AG04450 (cell line): ENCODE data around the gene SDR42E2. TPM values are rescaled to one million over a fixed set of nuclear protein-coding genes. Genes with fewer than 3 reads are reported as not detected.
"Not testable (repeated sequence)": the region's sequence is repeated elsewhere in the genome, so short reads cannot be mapped to it uniquely, and the experiment has no call there.

Experiments
- CTCF ChIA-PET: fragments of 300-600, 350-600 bp; formaldehyde crosslinking; extraction: SDS; loops from one replicate; lab custom pipeline; 2022; ENCODE audit warnings: antibody characterized with exemption, inconsistent platforms; lab: Charles Lee
- POLR2A ChIA-PET: fragments of 350-600 bp; formaldehyde crosslinking; extraction: SDS; loops from one replicate; lab custom pipeline; 2021; ENCODE audit warnings: antibody characterized with exemption, inconsistent platforms; lab: Yijun Ruan, JAX
- DNase-seq: peaks from one replicate; pipeline ENCODE4 v3.0.0-alpha.2; 2011; ENCODE audit warnings: low read depth, low spot score
- H3K27ac ChIP-seq: one replicate; pipeline ENCODE4 v1.5.1; 2012; ENCODE audit warnings: low read depth, low read length, control low read depth
- H3K27me3 ChIP-seq: one replicate; pipeline ENCODE4 v1.6.0; 2012; ENCODE audit warnings: low read length; ENCODE audit not compliant: control insufficient read depth, insufficient read depth
- H3K4me3 ChIP-seq: 2 replicates; pipeline ENCODE4 v1.5.1; 2011; ENCODE audit warnings: mild to moderate bottlenecking, low read depth, low read length, control low read depth
- H3K9me3 ChIP-seq: 2 replicates; pipeline ENCODE4 v1.5.1; 2012; ENCODE audit warnings: low read length; ENCODE audit not compliant: control insufficient read depth, insufficient read depth
- CTCF ChIP-seq: IDR thresholded peaks from 2 replicates; pipeline ENCODE4 v1.5.1; 2011; ENCODE audit warnings: low read depth, low read length, control low read depth, inconsistent platforms
- polyA plus RNA-seq: library from polyadenylated mRNA; depleted of rRNA; stranded (reverse); fragments of >200 nt; gene quantifications from 2 replicates; pipeline ENCODE4 v1.2.3, GENCODE V29; 2011

SDR42E2 gene
- polyA plus RNA-seq, 1 experiment: not detected

- POLR2A ChIA-PET: no interaction called here
- no peak overlapping the region for H3K4me3 ChIP-seq
- no peak for TF ChIP-seq CTCF
Measured at GRCh38 chr16:22165508-22166285, 3.4 kb downstream of the SDR42E2 start.

GRCh38 chr16:22171953-22172352 is 9.6 kb downstream of the SDR42E2 start:
- H3K9me3 ChIP-seq: no peaks in the 10 kb centered on the region
- H3K27me3 ChIP-seq: peaks cover 10% of the 10 kb centered on the region
- ChIA-PET POLR2A (no interaction called here), CTCF (no interaction called here)
- no peak for TF ChIP-seq CTCF
- DNase-seq: no peak
- no peak overlapping the region for H3K4me3 ChIP-seq
- H3K27ac ChIP-seq: no peak overlapping the region

More at GRCh38 chr16:22165508-22166285, 3.4 kb downstream of the SDR42E2 start:
- CTCF ChIA-PET: interaction anchor here (0.6 kb wide), 1 partner anchor 22 kb away, joined by 3 read pairs; no protein-coding TSS in a partner anchor
- H3K27me3 ChIP-seq: peaks cover 15% of the 10 kb centered on the region
- DNase-seq: no peak
- H3K27ac ChIP-seq: no peak overlapping the region
- no peaks in the 10 kb centered on the region; the same call in 1 of the 2 replicates for H3K9me3 ChIP-seq

- H3K27ac ChIP-seq, DNase-seq, H3K4me3 ChIP-seq, CTCF ChIA-PET, POLR2A ChIA-PET, H3K27me3 ChIP-seq, H3K9me3 ChIP-seq: not testable (repeated sequence)
Measured at GRCh38 chr16:22172642-22173041, 10.3 kb downstream of the SDR42E2 start.

GRCh38 chr16:22174642-22175041 is 12.3 kb downstream of the SDR42E2 start:
- Histone ChIP-seq H3K4me3 (no peak overlapping the region), H3K27me3 (peaks cover 14% of the 10 kb centered on the region), H3K27ac (no peak overlapping the region), H3K9me3 (no peaks in the 10 kb centered on the region)
- POLR2A ChIA-PET: no interaction called here
- TF ChIP-seq CTCF: no peak
- DNase-seq: no peak
- CTCF ChIA-PET: no interaction called here

DNA sequence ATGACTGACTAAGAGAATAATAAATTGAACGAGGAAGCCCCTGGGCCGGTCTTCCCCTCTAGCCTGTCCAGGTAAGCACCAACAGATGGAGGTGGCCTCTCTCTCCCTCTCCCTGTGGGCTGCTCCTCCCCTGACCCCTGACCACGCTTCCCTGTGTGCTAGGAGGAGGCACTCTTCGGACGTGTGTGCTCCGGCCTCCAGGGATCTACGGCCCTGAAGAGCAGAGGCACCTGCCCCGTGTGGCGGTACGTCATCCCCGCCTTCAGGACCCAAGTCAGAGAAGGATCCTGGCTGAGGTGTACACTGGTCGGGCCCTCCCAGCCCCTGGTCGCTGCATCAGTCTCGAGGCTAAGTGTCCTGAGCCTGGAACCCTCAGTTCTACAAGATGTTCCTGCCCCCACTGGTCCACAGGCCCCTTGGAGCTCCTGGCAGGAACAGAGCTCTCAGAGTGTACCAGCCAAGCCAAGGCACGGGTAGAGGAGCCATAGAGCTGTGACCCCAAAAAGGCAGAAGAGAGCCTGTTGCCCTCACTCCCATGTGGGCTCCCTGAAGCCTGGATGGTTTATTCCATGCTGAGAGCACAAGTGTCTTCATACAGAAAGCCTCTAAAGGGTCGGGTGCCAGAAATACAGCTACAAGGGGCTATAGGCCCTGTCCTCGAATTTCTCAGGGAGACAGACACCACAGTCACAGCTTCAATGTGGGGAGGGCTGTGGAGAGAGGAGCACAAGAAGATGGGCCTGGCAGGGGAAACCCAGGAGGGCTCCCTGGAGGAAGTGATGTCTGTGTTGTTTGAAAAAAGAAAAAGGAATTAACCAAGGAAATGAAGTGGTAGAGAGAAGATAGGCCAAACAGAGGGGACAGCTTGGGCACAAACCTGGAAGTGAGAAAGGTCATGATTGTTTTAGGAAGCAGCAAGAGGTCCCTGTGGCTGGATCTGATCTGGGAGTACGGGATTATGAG is 15.9 kb downstream of the SDR42E2 start:
- Histone ChIP-seq H3K27ac (no peak overlapping the region), H3K4me3 (no peak overlapping the region), H3K27me3 (peaks cover 24% of the 10 kb centered on the region), H3K9me3 (no peaks in the 10 kb centered on the region)
- no peak for TF ChIP-seq CTCF
- CTCF ChIA-PET: interaction anchor here (0.8 to 2.4 kb wide), 3 partner anchors 10 to 177 kb away, joined by 3 to 13 read pairs (median 3); no protein-coding TSS in a partner anchor
- no peak for DNase-seq
- POLR2A ChIA-PET: interaction anchor here (0.6 kb wide), 1 partner anchor 105 kb away, joined by 6 read pairs; no protein-coding TSS in a partner anchor
